IMR-90 (cell line): ENCODE results near the gene CUL1. TPM values are rescaled to one million over a fixed set of nuclear protein-coding genes. Genes with fewer than 3 reads are reported as not detected.

Experiments used
- ATAC-seq: fragments of 200-7000 bp; cut with Tn5 transposase; 2 replicates; pipeline ENCODE4 v1.9.1; 2020; ENCODE audit warnings: low read depth, mild to moderate bottlenecking, moderate library complexity
- BruUV-seq: library from RNA; stranded (reverse); fragments of 400-500 nt; replicated peaks from 2 replicates; lab custom pipeline; 2021; lab: Mats Ljungman, UMichigan
- CTCF ChIA-PET: fragments of 300-600 bp; formaldehyde crosslinking; extraction: SDS; loops from one replicate; lab custom pipeline; 2021; ENCODE audit warnings: antibody characterized with exemption; lab: Yijun Ruan, JAX
- POLR2A ChIA-PET: fragments of 300-600 bp; sonication (Branson Sonifier 250); formaldehyde crosslinking; loops from one replicate; lab custom pipeline; 2022; ENCODE audit warnings: antibody characterized with exemption; ENCODE audit not compliant: unreplicated experiment; lab: Charles Lee
- DNase-seq: peaks from one replicate; pipeline ENCODE4 v3.0.0; 2013
- H2AFZ ChIP-seq: replicated peaks from 2 replicates; pipeline ENCODE3; 2013; ENCODE audit warnings: low read length, mild to moderate bottlenecking; ENCODE audit not compliant: poor library complexity
- H2AK5ac ChIP-seq: 2 replicates; pipeline ENCODE4 v1.6.1; 2013; ENCODE audit warnings: low read depth, low read length, inconsistent platforms
- H2AK9ac ChIP-seq: replicated peaks from 2 replicates; pipeline ENCODE3; 2013; ENCODE audit warnings: mild to moderate bottlenecking, low read depth, low read length, moderate library complexity; ENCODE audit not compliant: poor library complexity
- H2BK120ac ChIP-seq: 2 replicates; pipeline ENCODE4 v1.6.1; 2013; ENCODE audit warnings: low read depth, low read length, inconsistent platforms
- H2BK15ac ChIP-seq: 3 replicates; pipeline ENCODE4 v1.6.1; 2013; ENCODE audit warnings: low read depth, low read length, inconsistent platforms
- H2BK20ac ChIP-seq: 2 replicates; pipeline ENCODE4 v1.6.1; 2013; ENCODE audit warnings: low read depth, mild to moderate bottlenecking, inconsistent platforms, low read length, moderate library complexity
- H2BK5ac ChIP-seq: 2 replicates; pipeline ENCODE4 v1.6.1; 2013; ENCODE audit warnings: mild to moderate bottlenecking, low read depth, low read length, inconsistent platforms; ENCODE audit not compliant: poor library complexity, severe bottlenecking
- H3K14ac ChIP-seq: replicated peaks from 2 replicates; pipeline ENCODE4 v1.6.1; 2013; ENCODE audit warnings: low read depth, low read length, inconsistent platforms
- H3K18ac ChIP-seq: 2 replicates; pipeline ENCODE4 v1.6.1; 2013; ENCODE audit warnings: low read depth, low read length, control low read depth
- H3K23ac ChIP-seq: 2 replicates; pipeline ENCODE4 v1.6.1; 2013; ENCODE audit warnings: low read depth, low read length, inconsistent platforms
- H3K27ac ChIP-seq: 2 replicates; pipeline ENCODE4 v1.5.1; 2013; ENCODE audit warnings: mild to moderate bottlenecking, control low read depth, low read length; ENCODE audit not compliant: insufficient read depth
- H3K27me3 ChIP-seq: 2 replicates; pipeline ENCODE4 v1.6.1; 2013; ENCODE audit warnings: low read length; ENCODE audit not compliant: control insufficient read depth, insufficient read depth
- H3K36me3 ChIP-seq: 2 replicates; pipeline ENCODE4 v1.6.1; 2013; ENCODE audit warnings: low read length, mixed read lengths; ENCODE audit not compliant: control insufficient read depth, insufficient read depth
- H3K4ac ChIP-seq: 2 replicates; pipeline ENCODE4 v1.6.1; 2013; ENCODE audit warnings: low read depth, low read length, inconsistent platforms
- H3K4me1 ChIP-seq: 2 replicates; pipeline ENCODE4 v1.6.1; 2013; ENCODE audit warnings: low read length, mixed read lengths; ENCODE audit not compliant: control insufficient read depth, insufficient read depth
- H3K4me2 ChIP-seq: 2 replicates; pipeline ENCODE4 v1.6.1; 2013; ENCODE audit warnings: low read depth, mild to moderate bottlenecking, control low read depth, low read length, moderate library complexity
- H3K4me3 ChIP-seq: 2 replicates; pipeline ENCODE4 v1.5.1; 2013; ENCODE audit warnings: low read depth, mild to moderate bottlenecking, control low read depth, low read length, moderate library complexity; ENCODE audit not compliant: insufficient read depth
- H3K56ac ChIP-seq: 2 replicates; pipeline ENCODE4 v1.6.1; 2013; ENCODE audit warnings: low read length, inconsistent platforms; ENCODE audit not compliant: insufficient read depth; ENCODE audit errors: extremely low read depth
- H3K79me1 ChIP-seq, 2 experiments: 2 replicates each; pipeline ENCODE4 v1.6.1; 2013; ENCODE audit warnings: low read length in 2 of 2, inconsistent platforms in 1 of 2, low read depth in 1 of 2
- H3K9ac ChIP-seq: 2 replicates; pipeline ENCODE4 v1.6.1; 2013; ENCODE audit warnings: low read depth, low read length, control low read depth
- H3K9me1 ChIP-seq: 2 replicates; pipeline ENCODE4 v1.6.1; 2013; ENCODE audit warnings: low read length, inconsistent platforms; ENCODE audit not compliant: insufficient read depth
- H3K9me3 ChIP-seq: 2 replicates; pipeline ENCODE4 v1.6.1; 2013; ENCODE audit warnings: low read length; ENCODE audit not compliant: control insufficient read depth, insufficient read depth
- H4K20me1 ChIP-seq: 2 replicates; pipeline ENCODE4 v1.6.1; 2013; ENCODE audit warnings: low read length, inconsistent platforms; ENCODE audit not compliant: insufficient read depth
- H4K5ac ChIP-seq: 2 replicates; pipeline ENCODE4 v1.6.1; 2013; ENCODE audit warnings: mild to moderate bottlenecking, low read depth, low read length, control low read depth
- H4K8ac ChIP-seq, 2 experiments: 2 replicates each; pipeline ENCODE4 v1.6.1; 2013; ENCODE audit warnings: low read depth in 2 of 2, low read length in 2 of 2, control low read depth in 1 of 2, inconsistent platforms in 1 of 2
- H4K91ac ChIP-seq: 2 replicates; pipeline ENCODE4 v1.6.1; 2013; ENCODE audit warnings: low read depth, low read length, inconsistent platforms; ENCODE audit not compliant: insufficient read depth
- MAFK ChIP-seq: IDR thresholded peaks from 2 replicates; pipeline ENCODE4 v1.6.1; 2012; ENCODE audit warnings: low read depth, low read length, improper control_type of control experiment
- WGBS, 2 experiments: methylation state at CpG; one replicate each; pipeline versions ENCODE4 v1.1.5 to v1.1.7; 2013; ENCODE audit warnings: missing lambda C conversion rate in 2 of 2; ENCODE audit not compliant: insufficient read length in 1 of 2; ENCODE audit errors: extremely low coverage in 2 of 2; 5-methylcytosine and 5-hydroxymethylcytosine counted together
- dilution Hi-C: fragments of 300-500 bp; cut with HindIII; formaldehyde crosslinking; loops from one replicate; pipeline ENCODE4 v1.14.3; 2018; ENCODE audit warnings: low sequenced_read_pairs; ENCODE audit not compliant: unreplicated experiment
- in situ Hi-C: fragments of 300-500 bp; cut with MboI; formaldehyde crosslinking; loops from 3 replicates; pipeline ENCODE4 v1.14.3; 2019; ENCODE audit warnings: low sequenced_read_pairs, inconsistent platforms, mixed read lengths
- intact Hi-C: fragments of 100-400 bp; cut with micrococcal nuclease; formaldehyde crosslinking; loops from 2 replicates; pipeline ENCODE4 v1.10.0; 2022
- polyA plus RNA-seq, 3 experiments: library from polyadenylated mRNA; depleted of rRNA; stranded (reverse); fragments of >200 nt; gene quantifications; 2 replicates each; pipeline ENCODE4 v1.2.3, GENCODE V29; 2012; ENCODE audit warnings: low replicate concordance in 1 of 3
- total RNA-seq: library from RNA; depleted of rRNA; stranded (reverse); fragments of >200 nt; gene quantifications from 2 replicates; pipeline ENCODE4 v1.2.3, GENCODE V29; 2012

CUL1 gene
- total and polyA plus RNA-seq, 2 of the 4 experiments (the other 2 are of a cell fraction), result 44.0 to 46.2 TPM

GRCh38 chr7:148746135-148746534, 47.4 kb downstream of the CUL1 start:
- Histone ChIP-seq H3K14ac (no peak overlapping the region), H3K23ac (no peak overlapping the region), H2BK5ac (no peak overlapping the region), H2BK15ac (no peak overlapping the region), H4K8ac (no peak overlapping the region), H2BK120ac (no peak overlapping the region), H4K20me1 (peaks cover 10% of the 10 kb centered on the region), H3K79me1 (peaks cover 40 to 42% of the 10 kb centered on the region in 2 experiments), H2BK20ac (no peak overlapping the region), H3K18ac (no peak overlapping the region), H2AK9ac (no peak overlapping the region), H4K5ac (no peak overlapping the region), H3K56ac (no peak overlapping the region), H3K9me1 (peaks cover 2% of the 10 kb centered on the region; the same call in 1 of the 2 replicates), H3K27me3 (no peaks in the 10 kb centered on the region), H3K4me2 (no peak overlapping the region), H3K4ac (no peak overlapping the region), H3K9ac (no peak overlapping the region), H2AK5ac (no peak overlapping the region), H3K36me3 (peaks cover 11% of the 10 kb centered on the region), H3K27ac (no peak overlapping the region), H3K4me3 (no peak overlapping the region), H4K91ac (no peak overlapping the region), H2AFZ (no peak overlapping the region), H3K4me1 (no peaks in the 10 kb centered on the region), H3K9me3 (no peaks in the 10 kb centered on the region)
- in situ Hi-C loops (no loop called here), dilution Hi-C loops (no loop called here), intact Hi-C loops (no loop called here)
- POLR2A ChIA-PET, result no interaction called here
- DNase-seq, result no peak
- no peak for TF ChIP-seq MAFK
- WGBS, 2 experiments, result 100% methylated on average over 1 of the region's 3 CpGs; no CpG with 5 or more reads in 1 of the 2 experiments
- no peak for ATAC-seq
- no TSS peak for BruUV-seq
- CTCF ChIA-PET, result no interaction called here
